SK-N-SH (cell line): ENCODE results near the gene C1QTNF3.
"Not testable (repeated sequence)": the region's sequence is repeated elsewhere in the genome, so short reads cannot be mapped to it uniquely, and the experiment has no call there.

Experiments used
- EP300 ChIP-seq, 2 experiments: IDR thresholded peaks; 2 replicates each; pipeline versions ENCODE4 v1.4.0 to v1.6.1; 2012; ENCODE audit warnings: borderline replicate concordance in 1 of 2, low read depth in 1 of 2, low read length in 1 of 2
- EZH2phosphoT487 ChIP-seq: fragments of 200-600 bp; sonication (generic); IDR thresholded peaks from 2 replicates; pipeline ENCODE4 v1.6.1; 2017; ENCODE audit warnings: low read depth, mixed run types, mild to moderate bottlenecking, antibody characterized with exemption, moderate library complexity, borderline replicate concordance
- FOXJ3 ChIP-seq: sonication (generic); formaldehyde crosslinking; IDR thresholded peaks from 2 replicates; pipeline ENCODE4 v1.5.1; 2020; ENCODE audit warnings: mild to moderate bottlenecking, missing genetic modification reagents
- NFIC ChIP-seq: IDR thresholded peaks from 2 replicates; pipeline ENCODE4 v1.4.0; 2012; ENCODE audit warnings: borderline replicate concordance
- POLR2AphosphoS5 ChIP-seq: IDR thresholded peaks from 2 replicates; pipeline ENCODE4 v1.6.1; 2012; ENCODE audit warnings: low read depth, low read length
- RFX5 ChIP-seq: IDR thresholded peaks from 2 replicates; pipeline ENCODE4 v1.6.1; 2012; ENCODE audit warnings: mild to moderate bottlenecking, improper control_type of control experiment, low read length
- SMC3 ChIP-seq: IDR thresholded peaks from 2 replicates; pipeline ENCODE4 v1.6.1; 2012; ENCODE audit warnings: low read depth, low read length, improper control_type of control experiment
- TAF1 ChIP-seq: IDR thresholded peaks from 2 replicates; pipeline ENCODE4 v1.6.1; 2012; ENCODE audit warnings: low read depth, mild to moderate bottlenecking, low read length, moderate library complexity, borderline replicate concordance
- TF ChIP-seq, protein P1 (sequence below): fragments of 200-600 bp; sonication (generic); IDR thresholded peaks from 2 replicates; pipeline ENCODE4 v1.6.1; 2017; ENCODE audit warnings: antibody characterized with exemption, mild to moderate bottlenecking, moderate library complexity
- TF ChIP-seq, protein P2 (sequence below): IDR thresholded peaks from 2 replicates; pipeline ENCODE4 v1.4.0; 2012; ENCODE audit warnings: low read depth

DNA sequence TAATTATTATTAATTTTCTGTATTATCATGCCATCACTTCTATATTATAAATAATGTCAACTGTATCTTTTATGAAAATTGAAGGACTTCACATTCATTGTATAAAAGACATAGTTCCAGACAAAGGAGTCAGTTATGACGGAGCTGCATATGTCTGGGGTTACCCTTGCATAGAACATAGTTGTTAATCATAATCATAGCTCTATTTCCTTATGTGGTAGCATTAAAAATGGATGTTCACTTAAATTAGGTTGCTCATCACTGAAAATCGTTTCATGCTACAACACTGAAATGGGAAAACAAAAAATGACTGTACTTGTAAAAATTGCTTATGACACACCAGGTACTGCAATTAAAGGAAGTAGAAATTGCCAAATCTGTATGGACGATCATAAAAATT is 46.8 kb upstream of the C1QTNF3 start:
- TF ChIP-seq, protein P1, sequence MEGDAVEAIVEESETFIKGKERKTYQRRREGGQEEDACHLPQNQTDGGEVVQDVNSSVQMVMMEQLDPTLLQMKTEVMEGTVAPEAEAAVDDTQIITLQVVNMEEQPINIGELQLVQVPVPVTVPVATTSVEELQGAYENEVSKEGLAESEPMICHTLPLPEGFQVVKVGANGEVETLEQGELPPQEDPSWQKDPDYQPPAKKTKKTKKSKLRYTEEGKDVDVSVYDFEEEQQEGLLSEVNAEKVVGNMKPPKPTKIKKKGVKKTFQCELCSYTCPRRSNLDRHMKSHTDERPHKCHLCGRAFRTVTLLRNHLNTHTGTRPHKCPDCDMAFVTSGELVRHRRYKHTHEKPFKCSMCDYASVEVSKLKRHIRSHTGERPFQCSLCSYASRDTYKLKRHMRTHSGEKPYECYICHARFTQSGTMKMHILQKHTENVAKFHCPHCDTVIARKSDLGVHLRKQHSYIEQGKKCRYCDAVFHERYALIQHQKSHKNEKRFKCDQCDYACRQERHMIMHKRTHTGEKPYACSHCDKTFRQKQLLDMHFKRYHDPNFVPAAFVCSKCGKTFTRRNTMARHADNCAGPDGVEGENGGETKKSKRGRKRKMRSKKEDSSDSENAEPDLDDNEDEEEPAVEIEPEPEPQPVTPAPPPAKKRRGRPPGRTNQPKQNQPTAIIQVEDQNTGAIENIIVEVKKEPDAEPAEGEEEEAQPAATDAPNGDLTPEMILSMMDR: not testable (repeated sequence)
- TF ChIP-seq SMC3; RFX5; TAF1; EP300 (IDR thresholded peaks at IDR 0.05; ENCODE audit: borderline replicate concordance in 1 of 2, low read depth in 1 of 2, low read length in 1 of 2); EZH2phosphoT487; FOXJ3; NFIC; POLR2AphosphoS5: not testable (repeated sequence)
- TF ChIP-seq, protein P2, sequence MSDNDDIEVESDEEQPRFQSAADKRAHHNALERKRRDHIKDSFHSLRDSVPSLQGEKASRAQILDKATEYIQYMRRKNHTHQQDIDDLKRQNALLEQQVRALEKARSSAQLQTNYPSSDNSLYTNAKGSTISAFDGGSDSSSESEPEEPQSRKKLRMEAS: not testable (repeated sequence)
